ENCODE results near the gene ADRB2.

DNA sequence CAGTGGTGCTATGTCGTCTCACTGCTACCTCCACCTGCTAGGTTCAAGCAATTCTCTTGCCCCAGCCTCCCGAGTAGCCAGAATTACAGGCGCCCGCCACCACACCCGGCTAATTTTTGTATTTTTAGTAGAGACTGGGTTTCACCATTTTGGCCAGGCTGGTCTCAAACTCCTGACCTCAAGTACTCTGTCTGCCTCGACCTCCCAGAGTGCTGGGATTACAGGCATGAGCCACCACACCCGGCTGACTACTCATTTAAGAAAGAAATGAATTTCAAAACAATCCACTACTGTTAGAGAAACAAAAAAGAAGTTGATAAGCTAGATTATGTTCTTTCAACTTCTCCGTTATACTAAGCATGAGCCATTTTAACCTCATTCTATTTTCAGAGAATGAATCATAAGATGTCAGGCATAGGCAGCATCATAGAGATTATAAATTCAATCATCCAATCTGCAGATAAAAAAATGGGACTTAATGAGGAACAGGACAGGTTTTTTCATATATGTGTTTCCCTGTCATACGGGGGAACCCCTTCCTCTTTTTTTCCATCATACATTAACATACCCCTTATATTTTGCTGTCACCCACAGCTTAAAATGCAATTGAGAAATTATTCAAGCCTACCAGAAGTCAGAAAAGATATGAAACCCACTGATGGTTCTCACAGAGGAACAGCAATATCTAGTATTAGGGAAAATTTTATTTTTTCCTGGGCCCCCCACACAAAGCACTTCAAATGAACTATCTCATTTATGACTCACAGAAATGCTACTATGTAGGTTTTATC lies 26.5 kb upstream of the ADRB2 start:
- TF ChIP-seq, protein P1, sequence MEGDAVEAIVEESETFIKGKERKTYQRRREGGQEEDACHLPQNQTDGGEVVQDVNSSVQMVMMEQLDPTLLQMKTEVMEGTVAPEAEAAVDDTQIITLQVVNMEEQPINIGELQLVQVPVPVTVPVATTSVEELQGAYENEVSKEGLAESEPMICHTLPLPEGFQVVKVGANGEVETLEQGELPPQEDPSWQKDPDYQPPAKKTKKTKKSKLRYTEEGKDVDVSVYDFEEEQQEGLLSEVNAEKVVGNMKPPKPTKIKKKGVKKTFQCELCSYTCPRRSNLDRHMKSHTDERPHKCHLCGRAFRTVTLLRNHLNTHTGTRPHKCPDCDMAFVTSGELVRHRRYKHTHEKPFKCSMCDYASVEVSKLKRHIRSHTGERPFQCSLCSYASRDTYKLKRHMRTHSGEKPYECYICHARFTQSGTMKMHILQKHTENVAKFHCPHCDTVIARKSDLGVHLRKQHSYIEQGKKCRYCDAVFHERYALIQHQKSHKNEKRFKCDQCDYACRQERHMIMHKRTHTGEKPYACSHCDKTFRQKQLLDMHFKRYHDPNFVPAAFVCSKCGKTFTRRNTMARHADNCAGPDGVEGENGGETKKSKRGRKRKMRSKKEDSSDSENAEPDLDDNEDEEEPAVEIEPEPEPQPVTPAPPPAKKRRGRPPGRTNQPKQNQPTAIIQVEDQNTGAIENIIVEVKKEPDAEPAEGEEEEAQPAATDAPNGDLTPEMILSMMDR (IDR thresholded peaks at IDR 0.05): no peak
- no peak for TF ChIP-seq POLR2A (IDR thresholded peaks at IDR 0.05)

Measured in right lobe of liver (tissue), 4 donors.